Measurements from ENCODE around the gene BST2.

DNA sequence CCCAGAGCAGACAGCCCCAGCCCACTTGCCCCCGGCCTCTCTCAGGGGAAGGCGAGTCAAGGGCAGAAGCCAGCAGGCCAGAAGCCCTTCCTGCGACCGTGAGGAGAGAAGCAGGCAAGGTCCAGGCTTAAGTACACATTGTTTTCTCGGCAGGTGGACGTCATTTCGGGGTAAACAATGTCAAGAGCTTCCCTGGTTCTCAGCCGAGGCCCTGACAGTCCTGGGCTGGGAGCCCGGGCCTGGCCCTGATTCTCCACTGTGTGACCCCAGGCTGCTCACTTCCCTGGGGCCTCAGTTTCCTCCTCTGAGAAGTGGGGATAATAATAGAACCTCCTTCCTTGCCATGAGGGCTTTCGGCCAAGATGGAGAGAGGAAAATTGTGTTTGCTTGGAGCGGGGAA, 47.7 kb downstream of the BST2 start:
- TF ChIP-seq POLR2A (IDR thresholded peaks at IDR 0.05): no peak
- TF ChIP-seq, protein P1, sequence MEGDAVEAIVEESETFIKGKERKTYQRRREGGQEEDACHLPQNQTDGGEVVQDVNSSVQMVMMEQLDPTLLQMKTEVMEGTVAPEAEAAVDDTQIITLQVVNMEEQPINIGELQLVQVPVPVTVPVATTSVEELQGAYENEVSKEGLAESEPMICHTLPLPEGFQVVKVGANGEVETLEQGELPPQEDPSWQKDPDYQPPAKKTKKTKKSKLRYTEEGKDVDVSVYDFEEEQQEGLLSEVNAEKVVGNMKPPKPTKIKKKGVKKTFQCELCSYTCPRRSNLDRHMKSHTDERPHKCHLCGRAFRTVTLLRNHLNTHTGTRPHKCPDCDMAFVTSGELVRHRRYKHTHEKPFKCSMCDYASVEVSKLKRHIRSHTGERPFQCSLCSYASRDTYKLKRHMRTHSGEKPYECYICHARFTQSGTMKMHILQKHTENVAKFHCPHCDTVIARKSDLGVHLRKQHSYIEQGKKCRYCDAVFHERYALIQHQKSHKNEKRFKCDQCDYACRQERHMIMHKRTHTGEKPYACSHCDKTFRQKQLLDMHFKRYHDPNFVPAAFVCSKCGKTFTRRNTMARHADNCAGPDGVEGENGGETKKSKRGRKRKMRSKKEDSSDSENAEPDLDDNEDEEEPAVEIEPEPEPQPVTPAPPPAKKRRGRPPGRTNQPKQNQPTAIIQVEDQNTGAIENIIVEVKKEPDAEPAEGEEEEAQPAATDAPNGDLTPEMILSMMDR (IDR thresholded peaks at IDR 0.05): no peak
